NB4 (cell line): Measurements from ENCODE around the gene IP6K1.

Experiments
- CTCF ChIP-seq: IDR thresholded peaks from one replicate; pipeline ENCODE4 v1.5.1; 2012; ENCODE audit warnings: low read depth, low read length
- MAX ChIP-seq: IDR thresholded peaks from 2 replicates; pipeline ENCODE4 v1.6.1; 2011; ENCODE audit warnings: low read depth, low read length
- MYC ChIP-seq: IDR thresholded peaks from 2 replicates; pipeline ENCODE4 v1.6.1; 2011; ENCODE audit warnings: low read depth, low read length
- POLR2A ChIP-seq: IDR thresholded peaks from 2 replicates; pipeline ENCODE4 v1.6.1; 2011; ENCODE audit warnings: mild to moderate bottlenecking; ENCODE audit not compliant: insufficient read length; ENCODE audit errors: extremely low read depth

GRCh38 chr3:49702672-49703071 lies 83.7 kb downstream of the IP6K1 start:
- TF ChIP-seq CTCF = no peak
- TF ChIP-seq POLR2A = no peak
- TF ChIP-seq MYC = no peak
- TF ChIP-seq MAX = no peak
